Measurements from ENCODE around the gene CD8B2.
"Not testable (repeated sequence)": the region's sequence is repeated elsewhere in the genome, so short reads cannot be mapped to it uniquely, and the experiment has no call there.

CD8B2 gene

DNA sequence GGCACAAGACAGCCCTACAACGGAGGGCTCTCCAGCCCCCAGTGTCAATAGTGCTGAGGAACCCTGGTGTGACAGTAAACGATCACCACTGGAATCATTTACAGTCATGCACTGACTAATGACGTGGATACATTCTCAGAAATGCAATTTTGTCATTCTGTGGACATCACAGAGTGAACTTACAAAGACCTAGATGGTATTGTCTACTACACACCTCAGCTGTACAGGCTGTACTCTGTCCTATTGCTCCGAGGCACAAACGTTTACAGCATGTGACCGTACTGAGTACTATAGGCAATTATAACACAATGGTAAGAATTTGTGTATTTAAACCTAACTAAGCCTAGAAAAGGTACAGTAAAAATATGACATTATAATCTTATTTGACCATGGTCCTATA is 67.2 kb downstream of the CD8B2 start:
- Histone ChIP-seq H4K8ac (ENCODE audit: low read depth, low read length) (no peak overlapping the region), H3K23ac (ENCODE audit: low read length) (no peak overlapping the region), H2AK5ac (ENCODE audit: low read length) (no peak overlapping the region), H3K79me2 (ENCODE audit: control insufficient read depth, insufficient read depth, low read length) (no peaks in the 10 kb centered on the region), H4K5ac (ENCODE audit: low read length) (no peak overlapping the region), H3K27ac (ENCODE audit: low read depth, low read length) (no peak overlapping the region), H3K18ac (ENCODE audit: low read length) (no peak overlapping the region), H3K27me3 (ENCODE audit: insufficient read depth, low read length, poor library complexity) (no peaks in the 10 kb centered on the region), H3K79me1 (ENCODE audit: low read length) (no peaks in the 10 kb centered on the region), H2BK15ac (replicated peaks; ENCODE audit: low read depth) (no peak overlapping the region), H3K56ac (ENCODE audit: low read length) (no peak overlapping the region), H3K4me1 (ENCODE audit: control insufficient read depth, low read depth, low read length) (no peaks in the 10 kb centered on the region), H2BK5ac (ENCODE audit: low read length) (no peak overlapping the region), H3K4me3 (ENCODE audit: low read length) (no peak overlapping the region), H3K4ac (ENCODE audit: low read depth, low read length) (no peak overlapping the region), H3K4me2 (ENCODE audit: low read length) (no peak overlapping the region), H2BK120ac (ENCODE audit: low read depth, low read length) (no peak overlapping the region), H3K9ac (ENCODE audit: low read length) (no peak overlapping the region), H3K36me3 (ENCODE audit: control insufficient read depth, insufficient read depth, low read length) (no peaks in the 10 kb centered on the region)
- no CpG with 5 or more reads among the region's 6 CpGs for WGBS (ENCODE audit: extremely low coverage, insufficient coverage, low lambda C conversion rate)
- no peak for DNase-seq

DNA sequence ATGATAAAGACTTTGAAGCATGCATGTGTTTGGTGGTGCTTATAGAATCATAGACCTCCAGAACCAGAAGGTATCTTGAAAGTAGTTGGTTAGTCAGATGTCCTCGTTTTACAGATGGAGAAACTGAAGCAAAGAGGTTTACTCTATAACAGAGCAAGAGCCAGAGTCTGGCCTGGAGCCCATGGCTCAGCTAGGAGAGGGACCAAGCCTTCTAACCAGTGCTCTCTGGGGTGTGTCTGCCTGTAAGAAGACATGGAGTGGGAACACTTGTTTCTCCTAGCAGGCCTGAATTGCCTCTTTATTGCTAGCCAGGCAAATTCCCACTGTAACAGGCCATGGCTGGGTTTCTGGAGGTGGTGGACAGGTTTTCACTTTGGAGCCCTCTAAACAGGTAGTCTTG is 67.9 kb downstream of the CD8B2 start:
- Histone ChIP-seq H3K79me1 (ENCODE audit: low read length) (no peaks in the 10 kb centered on the region), H2BK5ac (ENCODE audit: low read length) (no peak overlapping the region), H2BK15ac (replicated peaks; ENCODE audit: low read depth) (no peak overlapping the region), H3K27me3 (ENCODE audit: insufficient read depth, low read length, poor library complexity) (no peaks in the 10 kb centered on the region), H3K36me3 (ENCODE audit: control insufficient read depth, insufficient read depth, low read length) (no peaks in the 10 kb centered on the region), H3K4ac (ENCODE audit: low read depth, low read length) (no peak overlapping the region), H4K8ac (ENCODE audit: low read depth, low read length) (no peak overlapping the region), H4K5ac (ENCODE audit: low read length) (no peak overlapping the region), H2AK5ac (ENCODE audit: low read length) (no peak overlapping the region), H3K56ac (ENCODE audit: low read length) (no peak overlapping the region), H3K4me3 (ENCODE audit: low read length) (no peak overlapping the region), H3K27ac (ENCODE audit: low read depth, low read length) (no peak overlapping the region), H3K4me1 (ENCODE audit: control insufficient read depth, low read depth, low read length) (no peaks in the 10 kb centered on the region), H3K4me2 (ENCODE audit: low read length) (no peak overlapping the region), H3K18ac (ENCODE audit: low read length) (no peak overlapping the region), H3K9ac (ENCODE audit: low read length) (no peak overlapping the region), H3K23ac (ENCODE audit: low read length) (no peak overlapping the region), H2BK120ac (ENCODE audit: low read depth, low read length) (no peak overlapping the region), H3K79me2 (ENCODE audit: control insufficient read depth, insufficient read depth, low read length) (no peaks in the 10 kb centered on the region)
- no peak for DNase-seq
- no CpG with 5 or more reads among the region's 1 CpG for WGBS (ENCODE audit: extremely low coverage, insufficient coverage, low lambda C conversion rate)

DNA sequence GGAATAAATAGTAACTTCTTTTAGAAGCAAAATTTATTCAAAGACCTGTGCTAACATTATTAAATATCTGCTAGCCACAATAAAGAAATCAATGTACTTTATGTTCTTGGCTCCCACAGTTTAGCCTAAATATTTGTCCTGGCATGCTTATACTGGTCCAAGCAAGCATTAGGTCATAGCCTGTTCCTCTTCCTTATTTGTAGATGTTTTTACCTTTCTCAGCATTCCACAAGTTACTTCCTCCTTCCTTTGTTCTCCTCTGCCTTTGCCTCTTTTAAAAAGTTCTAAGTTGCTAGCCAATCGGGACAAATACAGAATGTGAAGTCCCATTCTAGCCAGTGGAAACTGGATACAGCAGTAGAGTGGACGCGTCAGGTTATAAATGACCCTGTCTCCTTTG is 72.6 kb downstream of the CD8B2 start:
- not testable (repeated sequence) for H3K79me1 ChIP-seq (ENCODE audit: low read length)

GRCh38 chr2:106560773-106561172 is 73.6 kb downstream of the CD8B2 start:
- H3K4me2 ChIP-seq (ENCODE audit: low read length), result no peak overlapping the region
- no peak overlapping the region for H3K4ac ChIP-seq (ENCODE audit: low read depth, low read length)
- H2AK5ac ChIP-seq (ENCODE audit: low read length), result no peak overlapping the region
- H4K5ac ChIP-seq (ENCODE audit: low read length), result no peak overlapping the region
- H3K36me3 ChIP-seq (ENCODE audit: control insufficient read depth, insufficient read depth, low read length), result no peaks in the 10 kb centered on the region
- no peak overlapping the region for H3K56ac ChIP-seq (ENCODE audit: low read length)
- H2BK15ac ChIP-seq (replicated peaks; ENCODE audit: low read depth), result no peak overlapping the region
- no peak for DNase-seq
- no peaks in the 10 kb centered on the region for H3K4me1 ChIP-seq (ENCODE audit: control insufficient read depth, low read depth, low read length)
- no peak overlapping the region for H3K4me3 ChIP-seq (ENCODE audit: low read length)
- H3K79me2 ChIP-seq (ENCODE audit: control insufficient read depth, insufficient read depth, low read length), result no peaks in the 10 kb centered on the region
- no peaks in the 10 kb centered on the region for H3K79me1 ChIP-seq (ENCODE audit: low read length)
- no peaks in the 10 kb centered on the region for H3K27me3 ChIP-seq (ENCODE audit: insufficient read depth, low read length, poor library complexity)
- H3K9ac ChIP-seq (ENCODE audit: low read length), result no peak overlapping the region
- no CpG with 5 or more reads among the region's 1 CpG for WGBS (ENCODE audit: extremely low coverage, insufficient coverage, low lambda C conversion rate)
- no peak overlapping the region for H3K23ac ChIP-seq (ENCODE audit: low read length)
- H2BK120ac ChIP-seq (ENCODE audit: low read depth, low read length), result no peak overlapping the region
- H3K27ac ChIP-seq (ENCODE audit: low read depth, low read length), result no peak overlapping the region
- no peak overlapping the region for H3K18ac ChIP-seq (ENCODE audit: low read length)
- no peak overlapping the region for H2BK5ac ChIP-seq (ENCODE audit: low read length)
- no peak overlapping the region for H4K8ac ChIP-seq (ENCODE audit: low read depth, low read length)

More for the DNA sequence above, 72.6 kb downstream of the CD8B2 start:
- H3K4ac ChIP-seq (ENCODE audit: low read depth, low read length); H3K36me3 ChIP-seq (ENCODE audit: control insufficient read depth, insufficient read depth, low read length); H3K27ac ChIP-seq (ENCODE audit: low read depth, low read length); H3K4me2 ChIP-seq (ENCODE audit: low read length); H2BK120ac ChIP-seq (ENCODE audit: low read depth, low read length); H3K27me3 ChIP-seq (ENCODE audit: insufficient read depth, low read length, poor library complexity); H3K4me3 ChIP-seq (ENCODE audit: low read length); H3K56ac ChIP-seq (ENCODE audit: low read length); H4K5ac ChIP-seq (ENCODE audit: low read length); H3K9ac ChIP-seq (ENCODE audit: low read length); H2AK5ac ChIP-seq (ENCODE audit: low read length); H3K23ac ChIP-seq (ENCODE audit: low read length); H2BK15ac ChIP-seq (replicated peaks; ENCODE audit: low read depth); H3K4me1 ChIP-seq (ENCODE audit: control insufficient read depth, low read depth, low read length); H4K8ac ChIP-seq (ENCODE audit: low read depth, low read length); H3K18ac ChIP-seq (ENCODE audit: low read length); DNase-seq; H2BK5ac ChIP-seq (ENCODE audit: low read length); H3K79me2 ChIP-seq (ENCODE audit: control insufficient read depth, insufficient read depth, low read length): not testable (repeated sequence)
- WGBS (ENCODE audit: extremely low coverage, insufficient coverage, low lambda C conversion rate), result no CpG with 5 or more reads among the region's 3 CpGs

DNA sequence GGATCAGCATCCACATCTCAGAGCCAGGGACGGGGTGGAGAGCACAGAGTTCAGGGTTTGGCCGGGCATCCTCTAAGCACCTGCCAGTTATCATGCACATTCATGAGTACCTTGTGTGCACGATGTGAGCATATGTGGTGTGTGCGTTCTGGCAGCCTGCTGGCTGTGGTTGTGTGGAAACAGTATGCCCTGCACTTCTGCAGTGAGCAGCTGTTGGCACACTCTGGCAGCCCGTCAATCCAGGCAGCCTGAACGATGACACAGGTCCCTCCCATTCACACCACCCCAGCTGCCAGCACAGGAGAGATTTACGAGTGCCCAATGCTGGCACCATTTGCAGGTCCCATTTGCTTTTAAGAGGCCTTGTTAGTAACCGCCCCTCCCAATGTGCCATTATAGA is 74.2 kb downstream of the CD8B2 start:
- Histone ChIP-seq H3K23ac (ENCODE audit: low read length) (no peak overlapping the region), H4K8ac (ENCODE audit: low read depth, low read length) (no peak overlapping the region), H3K4me3 (ENCODE audit: low read length) (no peak overlapping the region), H3K79me1 (ENCODE audit: low read length) (no peaks in the 10 kb centered on the region), H3K27me3 (ENCODE audit: insufficient read depth, low read length, poor library complexity) (no peaks in the 10 kb centered on the region), H3K56ac (ENCODE audit: low read length) (no peak overlapping the region), H2BK120ac (ENCODE audit: low read depth, low read length) (no peak overlapping the region), H2AK5ac (ENCODE audit: low read length) (no peak overlapping the region), H3K27ac (ENCODE audit: low read depth, low read length) (no peak overlapping the region), H3K18ac (ENCODE audit: low read length) (no peak overlapping the region), H3K9ac (ENCODE audit: low read length) (no peak overlapping the region), H3K36me3 (ENCODE audit: control insufficient read depth, insufficient read depth, low read length) (no peaks in the 10 kb centered on the region), H4K5ac (ENCODE audit: low read length) (no peak overlapping the region), H2BK5ac (ENCODE audit: low read length) (no peak overlapping the region), H3K79me2 (ENCODE audit: control insufficient read depth, insufficient read depth, low read length) (no peaks in the 10 kb centered on the region), H3K4me2 (ENCODE audit: low read length) (no peak overlapping the region), H3K4me1 (ENCODE audit: control insufficient read depth, low read depth, low read length) (no peaks in the 10 kb centered on the region), H2BK15ac (replicated peaks; ENCODE audit: low read depth) (no peak overlapping the region), H3K4ac (ENCODE audit: low read depth, low read length) (no peak overlapping the region)
- no CpG with 5 or more reads among the region's 8 CpGs for WGBS (ENCODE audit: extremely low coverage, insufficient coverage, low lambda C conversion rate)
- DNase-seq, result no peak

DNA sequence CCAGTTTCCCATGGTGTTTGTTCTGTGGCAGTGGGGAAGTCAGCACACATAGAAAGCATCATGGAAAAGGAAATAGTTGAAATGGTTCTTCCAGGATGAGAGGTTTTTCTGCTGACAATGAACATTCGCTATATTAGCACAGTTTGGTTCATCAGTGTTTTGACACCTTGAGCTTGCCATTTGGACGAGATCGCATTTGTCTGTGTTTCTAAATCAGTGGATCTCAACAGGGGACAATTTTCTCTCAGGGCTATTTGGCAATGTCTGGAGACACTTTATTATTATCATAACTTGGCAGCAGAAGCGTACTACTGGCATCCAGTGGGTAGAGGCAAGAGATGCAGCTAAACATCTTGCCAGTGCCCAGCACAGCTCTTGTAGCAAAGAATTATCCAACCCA is 74.6 kb downstream of the CD8B2 start:
- Histone ChIP-seq H3K56ac (ENCODE audit: low read length) (no peak overlapping the region), H3K27ac (ENCODE audit: low read depth, low read length) (no peak overlapping the region), H2BK15ac (replicated peaks; ENCODE audit: low read depth) (no peak overlapping the region), H4K8ac (ENCODE audit: low read depth, low read length) (no peak overlapping the region), H3K23ac (ENCODE audit: low read length) (no peak overlapping the region), H3K4ac (ENCODE audit: low read depth, low read length) (no peak overlapping the region), H3K4me3 (ENCODE audit: low read length) (no peak overlapping the region), H3K9ac (ENCODE audit: low read length) (no peak overlapping the region), H3K27me3 (ENCODE audit: insufficient read depth, low read length, poor library complexity) (no peaks in the 10 kb centered on the region), H2AK5ac (ENCODE audit: low read length) (no peak overlapping the region), H3K4me2 (ENCODE audit: low read length) (no peak overlapping the region), H2BK5ac (ENCODE audit: low read length) (no peak overlapping the region), H3K36me3 (ENCODE audit: control insufficient read depth, insufficient read depth, low read length) (no peaks in the 10 kb centered on the region), H3K18ac (ENCODE audit: low read length) (no peak overlapping the region), H4K5ac (ENCODE audit: low read length) (no peak overlapping the region), H3K79me1 (ENCODE audit: low read length) (no peaks in the 10 kb centered on the region), H3K79me2 (ENCODE audit: control insufficient read depth, insufficient read depth, low read length) (no peaks in the 10 kb centered on the region), H2BK120ac (ENCODE audit: low read depth, low read length) (no peak overlapping the region), H3K4me1 (ENCODE audit: control insufficient read depth, low read depth, low read length) (no peaks in the 10 kb centered on the region)
- WGBS (ENCODE audit: extremely low coverage, insufficient coverage, low lambda C conversion rate), result no CpG with 5 or more reads among the region's 4 CpGs
- DNase-seq, result no peak
